PC-3 (cell line): ENCODE results near the gene UBR3. TPM values are rescaled to one million over a fixed set of nuclear protein-coding genes. Genes with fewer than 3 reads are reported as not detected.

ENCODE experiments used
- ATAC-seq: fragments of 200-7000 bp; cut with Tn5 transposase; 2 replicates; pipeline ENCODE4 v1.9.1; 2020; ENCODE audit warnings: mild to moderate bottlenecking, moderate library complexity
- BruUV-seq: library from RNA; stranded (reverse); fragments of 400-500 nt; replicated peaks from 2 replicates; lab custom pipeline; 2021; lab: Mats Ljungman, UMichigan
- CTCF ChIA-PET: fragments of 300-600 bp; sonication (Branson Sonifier 250); formaldehyde crosslinking; loops from one replicate; lab custom pipeline; 2022; ENCODE audit warnings: antibody characterized with exemption; lab: Charles Lee
- POLR2A ChIA-PET: fragments of 300-600 bp; sonication (Branson Sonifier 250); formaldehyde crosslinking; loops from one replicate; lab custom pipeline; 2022; ENCODE audit warnings: antibody characterized with exemption; ENCODE audit not compliant: unreplicated experiment; lab: Charles Lee
- DNase-seq: peaks from one replicate; pipeline ENCODE4 v3.0.0-alpha.2; 2015
- H2AFZ ChIP-seq: fragments of 300-600 bp; sonication (generic); 2 replicates; pipeline ENCODE4 v1.6.0; 2016; ENCODE audit warnings: antibody characterized with exemption, low read length
- H3F3A ChIP-seq: fragments of 300-600 bp; sonication (generic); one replicate; pipeline ENCODE4 v1.6.0; 2017; ENCODE audit warnings: antibody characterized with exemption, low read length, control low read depth, mild to moderate bottlenecking; ENCODE audit not compliant: unreplicated experiment
- H3K27ac ChIP-seq: fragments of 300-600 bp; sonication (generic); 2 replicates; pipeline ENCODE4 v1.5.1; 2016; ENCODE audit warnings: mild to moderate bottlenecking, low read length
- H3K27me3 ChIP-seq: fragments of 300-600 bp; sonication (generic); 2 replicates; pipeline ENCODE4 v1.6.1; 2016; ENCODE audit warnings: low read length, mixed read lengths
- H3K36me3 ChIP-seq: fragments of 300-600 bp; sonication (generic); 2 replicates; pipeline ENCODE4 v1.6.1; 2016; ENCODE audit warnings: low read depth, mixed run types, low read length, mixed read lengths
- H3K4me1 ChIP-seq: fragments of 300-600 bp; sonication (generic); 2 replicates; pipeline ENCODE4 v1.5.1; 2016; ENCODE audit warnings: low read length; ENCODE audit not compliant: insufficient read depth
- H3K4me2 ChIP-seq: fragments of 300-600 bp; sonication (generic); 2 replicates; pipeline ENCODE4 v1.6.0; 2016; ENCODE audit warnings: low read length
- H3K4me3 ChIP-seq: fragments of 300-600 bp; sonication (generic); 2 replicates; pipeline ENCODE4 v1.5.1; 2016; ENCODE audit warnings: mild to moderate bottlenecking, low read length, mixed read lengths
- H3K79me2 ChIP-seq: fragments of 300-600 bp; sonication (generic); 2 replicates; pipeline ENCODE4 v1.6.1; 2017; ENCODE audit warnings: low read length, mixed read lengths
- H3K9ac ChIP-seq: fragments of 300-600 bp; sonication (generic); 2 replicates; pipeline ENCODE4 v1.6.0; 2016; ENCODE audit warnings: mild to moderate bottlenecking, low read length
- H3K9me2 ChIP-seq: fragments of 300-600 bp; sonication (generic); replicated peaks from 2 replicates; pipeline ENCODE4 v1.6.1; 2016; ENCODE audit warnings: mixed run types, low read length, mixed read lengths
- H3K9me3 ChIP-seq: fragments of 300-600 bp; sonication (generic); 2 replicates; pipeline ENCODE4 v1.6.1; 2016; ENCODE audit warnings: low read length, mixed read lengths
- H4K20me1 ChIP-seq: fragments of 300-600 bp; sonication (generic); 2 replicates; pipeline ENCODE4 v1.6.1; 2016; ENCODE audit warnings: low read length, mixed read lengths
- EZH2 ChIP-seq: fragments of 300-600 bp; sonication (generic); IDR thresholded peaks from one replicate; pipeline ENCODE4 v1.6.1; 2017; ENCODE audit warnings: antibody characterized with exemption, mild to moderate bottlenecking, low read length; ENCODE audit not compliant: unreplicated experiment
- EZH2phosphoT487 ChIP-seq: fragments of 300-600 bp; sonication (generic); IDR thresholded peaks from 2 replicates; pipeline ENCODE4 v1.6.1; 2018; ENCODE audit warnings: mild to moderate bottlenecking, antibody characterized with exemption, low read length, borderline replicate concordance
- intact Hi-C: fragments of 100-400 bp; cut with micrococcal nuclease; formaldehyde crosslinking; loops from 2 replicates; pipeline ENCODE4 v1.9.0; 2023
- total RNA-seq: library from RNA; depleted of rRNA; stranded (reverse); fragments of >200 nt; gene quantifications from 2 replicates; pipeline ENCODE4 v1.2.3, GENCODE V29; 2014
- TF ChIP-seq, protein P1 (sequence below): fragments of 300-600 bp; sonication (generic); conservative IDR thresholded peaks from 2 replicates; pipeline ENCODE4 v1.5.1; 2017; ENCODE audit warnings: antibody characterized with exemption, low read depth, mild to moderate bottlenecking, low read length

Gene UBR3
- total RNA-seq, 1 experiment from 2014 or later = 30.9 TPM

DNA sequence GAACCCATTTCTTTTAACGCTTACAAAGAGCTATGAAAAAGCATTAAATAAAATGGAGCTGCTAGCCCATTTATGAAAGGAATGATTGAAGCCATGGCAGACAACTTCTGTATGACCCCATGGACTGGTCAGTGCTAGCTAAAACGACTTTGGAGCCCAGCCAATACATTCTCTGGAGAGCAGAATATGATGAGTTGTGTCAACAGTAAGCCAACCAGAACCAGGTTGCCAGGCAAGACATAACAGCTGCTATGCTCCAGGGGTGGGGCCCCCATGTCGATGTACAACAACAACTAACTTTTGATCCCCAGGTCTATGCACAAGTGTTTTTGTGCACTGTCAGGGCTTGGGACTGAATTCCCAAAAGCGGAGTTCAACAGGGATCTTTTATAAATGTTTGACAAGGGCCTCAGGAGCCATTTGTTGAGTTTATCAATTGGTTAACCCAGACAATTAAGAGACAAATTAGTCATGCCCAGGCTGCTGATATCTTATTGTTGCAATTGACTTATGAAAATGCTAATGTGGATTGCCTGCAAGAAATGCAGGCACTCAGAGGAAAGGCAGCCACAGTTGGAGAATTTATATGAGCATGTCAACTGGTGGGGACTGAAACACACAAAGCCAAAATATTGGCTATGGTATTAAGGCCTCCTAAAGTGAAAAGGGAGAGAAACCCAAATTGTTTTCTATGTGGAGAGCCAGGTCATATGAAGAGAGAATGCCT lies 286.1 kb downstream of the UBR3 start:
- Histone ChIP-seq H3F3A (no peaks in the 10 kb centered on the region), H3K4me2 (no peak overlapping the region), H3K27ac (no peak overlapping the region), H3K9me3 (no peaks in the 10 kb centered on the region), H3K9me2 (no peaks in the 10 kb centered on the region), H4K20me1 (no peaks in the 10 kb centered on the region), H3K36me3 (no peaks in the 10 kb centered on the region), H3K4me1 (no peaks in the 10 kb centered on the region; the same call in 1 of the 2 replicates), H3K27me3 (no peaks in the 10 kb centered on the region), H3K79me2 (no peaks in the 10 kb centered on the region), H3K9ac (no peak overlapping the region), H3K4me3 (no peak overlapping the region), H2AFZ (no peak overlapping the region)
- CTCF ChIA-PET = no interaction called here
- TF ChIP-seq EZH2phosphoT487 = no peak
- TF ChIP-seq, protein P1, sequence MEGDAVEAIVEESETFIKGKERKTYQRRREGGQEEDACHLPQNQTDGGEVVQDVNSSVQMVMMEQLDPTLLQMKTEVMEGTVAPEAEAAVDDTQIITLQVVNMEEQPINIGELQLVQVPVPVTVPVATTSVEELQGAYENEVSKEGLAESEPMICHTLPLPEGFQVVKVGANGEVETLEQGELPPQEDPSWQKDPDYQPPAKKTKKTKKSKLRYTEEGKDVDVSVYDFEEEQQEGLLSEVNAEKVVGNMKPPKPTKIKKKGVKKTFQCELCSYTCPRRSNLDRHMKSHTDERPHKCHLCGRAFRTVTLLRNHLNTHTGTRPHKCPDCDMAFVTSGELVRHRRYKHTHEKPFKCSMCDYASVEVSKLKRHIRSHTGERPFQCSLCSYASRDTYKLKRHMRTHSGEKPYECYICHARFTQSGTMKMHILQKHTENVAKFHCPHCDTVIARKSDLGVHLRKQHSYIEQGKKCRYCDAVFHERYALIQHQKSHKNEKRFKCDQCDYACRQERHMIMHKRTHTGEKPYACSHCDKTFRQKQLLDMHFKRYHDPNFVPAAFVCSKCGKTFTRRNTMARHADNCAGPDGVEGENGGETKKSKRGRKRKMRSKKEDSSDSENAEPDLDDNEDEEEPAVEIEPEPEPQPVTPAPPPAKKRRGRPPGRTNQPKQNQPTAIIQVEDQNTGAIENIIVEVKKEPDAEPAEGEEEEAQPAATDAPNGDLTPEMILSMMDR = no peak
- TF ChIP-seq EZH2 = no peak
- no TSS peak for BruUV-seq
- POLR2A ChIA-PET = no interaction called here
- no peak for DNase-seq
- intact Hi-C loops = no loop called here
- no peak for ATAC-seq

DNA sequence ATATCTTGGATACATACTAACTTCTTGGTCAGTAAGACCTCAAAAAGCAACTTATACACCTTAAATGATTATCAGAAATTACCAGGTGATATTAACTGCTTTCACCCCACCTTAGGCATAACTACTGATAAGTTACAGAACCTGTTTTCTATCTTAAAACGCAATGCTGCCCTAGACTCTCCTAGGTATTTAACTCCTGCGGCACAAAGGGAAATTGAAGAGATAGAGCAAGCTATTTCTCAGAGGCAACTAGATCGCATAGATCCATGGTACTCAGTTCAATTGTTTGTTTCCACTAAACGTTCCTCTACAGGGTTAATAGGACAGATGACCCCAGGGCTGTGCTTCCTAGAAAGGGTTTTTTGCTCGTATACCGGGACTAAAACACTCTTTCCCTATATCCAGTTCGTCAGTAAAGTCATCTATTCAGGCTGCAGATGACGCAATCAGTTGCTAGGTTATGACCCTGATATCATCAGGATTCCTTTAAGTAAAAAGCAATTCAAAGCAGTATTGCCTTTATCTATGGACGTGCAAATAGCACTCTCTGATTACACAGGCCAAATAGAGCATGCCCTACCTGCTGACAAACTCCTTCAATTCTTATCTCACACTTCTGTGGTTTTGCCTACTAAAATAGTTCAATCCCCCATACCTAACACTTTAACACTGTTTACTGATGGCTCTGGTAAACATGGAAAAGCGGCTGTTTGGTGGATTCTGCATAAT lies 288.4 kb downstream of the UBR3 start:
- Histone ChIP-seq H3K9me3 (no peaks in the 10 kb centered on the region; the same call in 1 of the 2 replicates), H3K9me2 (no peaks in the 10 kb centered on the region), H3K27ac (no peak overlapping the region), H3K36me3 (no peaks in the 10 kb centered on the region), H3F3A (no peaks in the 10 kb centered on the region), H3K4me2 (no peak overlapping the region), H2AFZ (no peak overlapping the region), H3K4me3 (no peak overlapping the region), H3K4me1 (peaks cover 22% of the 10 kb centered on the region), H3K79me2 (no peaks in the 10 kb centered on the region), H4K20me1 (no peaks in the 10 kb centered on the region), H3K9ac (no peak overlapping the region), H3K27me3 (no peaks in the 10 kb centered on the region)
- ChIA-PET CTCF (no interaction called here), POLR2A (no interaction called here)
- no TSS peak for BruUV-seq
- ATAC-seq (no peak), DNase-seq (no peak)
- intact Hi-C loops = no loop called here
- TF ChIP-seq, protein P1 = no peak
- TF ChIP-seq EZH2 (no peak), EZH2phosphoT487 (no peak)
